HEK293 (cell line): ENCODE measurements around the gene EML4.

Experiments
- CTCF ChIA-PET: fragments of 350-600 bp; formaldehyde crosslinking; extraction: SDS; loops from one replicate; lab custom pipeline; 2021; ENCODE audit warnings: antibody characterized with exemption; lab: Yijun Ruan, JAX
- POLR2A ChIA-PET: fragments of 300-600 bp; formaldehyde crosslinking; extraction: SDS; loops from one replicate; lab custom pipeline; 2020; ENCODE audit warnings: antibody characterized with exemption, inconsistent platforms; lab: Yijun Ruan, JAX
- H3K27ac ChIP-seq: fragments of 200-500 bp; sonication (Bioruptor generic); 2 replicates; pipeline ENCODE4 v1.5.1; 2014; ENCODE audit warnings: low read depth, low read length, control low read depth, inconsistent platforms; ENCODE audit errors: extremely low read depth
- H3K36me3 ChIP-seq, 2 experiments: fragments of 200-500 bp in 1 of 2; sonication (Bioruptor generic) in 1 of 2; 1 replicate in 1 of 2; 2 replicates in 1 of 2; pipeline ENCODE4 v1.5.1; 2014 to 2017; ENCODE audit warnings: inconsistent platforms in 2 of 2, low read length in 2 of 2; ENCODE audit not compliant: control insufficient read depth in 2 of 2, insufficient read depth in 1 of 2
- H3K4me1 ChIP-seq: fragments of 200-500 bp; sonication (Bioruptor generic); 2 replicates; pipeline ENCODE4 v1.5.1; 2014; ENCODE audit warnings: mild to moderate bottlenecking, low read length, inconsistent platforms; ENCODE audit not compliant: control insufficient read depth, insufficient read depth
- H3K4me3 ChIP-seq: 2 replicates; pipeline ENCODE4 v1.5.1; 2011; ENCODE audit warnings: low read depth, mild to moderate bottlenecking, control low read depth, low read length, moderate library complexity
- H3K9me3 ChIP-seq: fragments of 200-500 bp; sonication (Bioruptor generic); 2 replicates; pipeline ENCODE4 v1.5.1; 2014; ENCODE audit warnings: low read depth, low read length, inconsistent platforms; ENCODE audit not compliant: control insufficient read depth, insufficient read depth
- GLI2 ChIP-seq: fragments of 450-650 bp; formaldehyde crosslinking; IDR thresholded peaks from 2 replicates; pipeline ENCODE4; 2017; ENCODE audit warnings: missing biosample characterization, missing genetic modification characterization, low read depth, borderline replicate concordance
- MEIS1 ChIP-seq: sonication (generic); formaldehyde crosslinking; IDR thresholded peaks from 2 replicates; pipeline ENCODE4 v1.8.1; 2022; ENCODE audit warnings: missing genetic modification reagents, mild to moderate bottlenecking, borderline replicate concordance
- PATZ1 ChIP-seq: fragments of 450-650 bp; formaldehyde crosslinking; IDR thresholded peaks from 2 replicates; pipeline ENCODE4 v1.5.1; 2016; ENCODE audit warnings: missing biosample characterization, missing genetic modification characterization
- SETDB1 ChIP-seq: IDR thresholded peaks from one replicate; pipeline ENCODE4 v1.6.1; 2017; ENCODE audit warnings: mild to moderate bottlenecking, low read length, moderate library complexity, mixed read lengths; ENCODE audit not compliant: insufficient read length
- ZEB2 ChIP-seq: fragments of 450-650 bp; formaldehyde crosslinking; IDR thresholded peaks from 2 replicates; pipeline ENCODE4 v1.5.1; 2016; ENCODE audit warnings: missing biosample characterization, missing genetic modification characterization
- ZNF146 ChIP-seq: fragments of 450-650 bp; formaldehyde crosslinking; IDR thresholded peaks from 2 replicates; pipeline ENCODE4 v1.5.1; 2016; ENCODE audit warnings: missing biosample characterization, missing genetic modification characterization
- ZNF26 ChIP-seq: fragments of 450-650 bp; formaldehyde crosslinking; IDR thresholded peaks from 2 replicates; pipeline ENCODE4 v1.5.1; 2016; ENCODE audit warnings: missing biosample characterization, missing genetic modification characterization
- ZNF292 ChIP-seq: fragments of 450-650 bp; formaldehyde crosslinking; IDR thresholded peaks from 2 replicates; pipeline ENCODE4 v1.5.1; 2016; ENCODE audit warnings: low read depth, missing biosample characterization, missing genetic modification characterization, borderline replicate concordance
- ZNF350 ChIP-seq: fragments of 450-650 bp; formaldehyde crosslinking; IDR thresholded peaks from 2 replicates; pipeline ENCODE4 v1.5.0; 2017; ENCODE audit warnings: missing biosample characterization, mild to moderate bottlenecking, missing genetic modification characterization
- ZNF354C ChIP-seq: fragments of 450-650 bp; formaldehyde crosslinking; IDR thresholded peaks from 2 replicates; pipeline ENCODE4 v1.5.1; 2016; ENCODE audit warnings: missing biosample characterization, missing genetic modification characterization, low read depth, borderline replicate concordance
- ZNF394 ChIP-seq: fragments of 450-650 bp; formaldehyde crosslinking; IDR thresholded peaks from 2 replicates; pipeline ENCODE4 v1.5.1; 2016; ENCODE audit warnings: missing biosample characterization, missing genetic modification characterization, mild to moderate bottlenecking, moderate library complexity, borderline replicate concordance
- ZNF426 ChIP-seq: fragments of 450-650 bp; formaldehyde crosslinking; IDR thresholded peaks from 2 replicates; pipeline ENCODE4 v1.5.1; 2017; ENCODE audit warnings: missing biosample characterization, missing genetic modification characterization, mild to moderate bottlenecking, inconsistent platforms, moderate library complexity
- ZNF585B ChIP-seq: fragments of 450-650 bp; formaldehyde crosslinking; IDR thresholded peaks from 2 replicates; pipeline ENCODE4 v1.5.1; 2016; ENCODE audit warnings: missing biosample characterization, missing genetic modification characterization
- ZNF629 ChIP-seq: fragments of 450-650 bp; formaldehyde crosslinking; IDR thresholded peaks from 2 replicates; pipeline ENCODE4 v1.5.1; 2017; ENCODE audit warnings: missing biosample characterization, missing genetic modification characterization
- ZNF677 ChIP-seq: fragments of 450-650 bp; IDR thresholded peaks from 2 replicates; pipeline ENCODE4 v1.5.0; 2018; ENCODE audit warnings: missing biosample characterization, mild to moderate bottlenecking, missing genetic modification characterization, moderate library complexity
- TF ChIP-seq, protein P1 (sequence below): fragments of 450-650 bp; formaldehyde crosslinking; IDR thresholded peaks from 2 replicates; pipeline ENCODE4 v1.5.1; 2016; ENCODE audit warnings: missing biosample characterization, missing genetic modification characterization
- TF ChIP-seq, protein P2 (sequence below): fragments of 450-650 bp; formaldehyde crosslinking; IDR thresholded peaks from 2 replicates; pipeline ENCODE4 v1.5.1; 2017; ENCODE audit warnings: missing biosample characterization, missing genetic modification characterization
- TF ChIP-seq, protein P3 (sequence below): sonication (generic); formaldehyde crosslinking; IDR thresholded peaks from 2 replicates; pipeline ENCODE4 v1.8.1; 2022; ENCODE audit warnings: mild to moderate bottlenecking, moderate library complexity, missing genetic modification reagents

Gene EML4

DNA sequence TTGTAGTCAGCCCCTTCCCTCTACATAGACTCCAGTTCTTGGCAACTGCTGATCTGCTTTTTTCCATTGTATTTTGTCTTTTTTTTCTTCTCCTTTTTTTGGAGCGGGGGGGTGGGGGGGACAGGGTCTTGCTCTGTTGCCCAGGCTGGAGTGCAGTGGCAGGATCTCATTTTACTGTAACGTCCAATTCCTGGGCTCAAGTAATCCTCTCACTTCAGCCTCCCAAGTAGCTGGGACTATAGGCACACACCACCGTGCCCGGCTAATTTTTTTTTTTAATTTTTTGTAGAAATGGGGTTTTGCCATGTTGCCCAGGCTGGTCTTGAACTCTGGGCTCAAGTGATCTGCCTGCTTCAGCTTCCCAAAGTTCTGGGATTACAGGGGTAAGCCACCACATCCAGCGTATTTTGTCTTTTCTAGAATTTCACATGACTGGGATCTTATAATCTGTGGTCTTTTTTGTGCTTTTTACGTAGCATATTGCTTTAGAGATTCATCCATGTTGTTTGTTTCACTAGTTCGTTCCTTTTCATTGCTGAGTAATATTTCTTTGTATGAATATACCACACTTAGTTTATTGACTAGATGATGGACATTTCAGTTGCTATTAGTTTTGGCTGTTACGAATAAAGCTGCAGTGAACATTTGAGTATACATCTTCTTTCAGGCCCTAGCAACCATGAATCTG lies 17.9 kb downstream of the EML4 start:
- no peaks in the 10 kb centered on the region for H3K36me3 ChIP-seq
- TF ChIP-seq ZNF394 (tag by site-specific recombination) (no peak), ZNF677 (tag by site-specific recombination) (no peak), ZNF354C (tag by site-specific recombination) (no peak), ZNF146 (peak; percentile 59)
- TF ChIP-seq, protein P1, sequence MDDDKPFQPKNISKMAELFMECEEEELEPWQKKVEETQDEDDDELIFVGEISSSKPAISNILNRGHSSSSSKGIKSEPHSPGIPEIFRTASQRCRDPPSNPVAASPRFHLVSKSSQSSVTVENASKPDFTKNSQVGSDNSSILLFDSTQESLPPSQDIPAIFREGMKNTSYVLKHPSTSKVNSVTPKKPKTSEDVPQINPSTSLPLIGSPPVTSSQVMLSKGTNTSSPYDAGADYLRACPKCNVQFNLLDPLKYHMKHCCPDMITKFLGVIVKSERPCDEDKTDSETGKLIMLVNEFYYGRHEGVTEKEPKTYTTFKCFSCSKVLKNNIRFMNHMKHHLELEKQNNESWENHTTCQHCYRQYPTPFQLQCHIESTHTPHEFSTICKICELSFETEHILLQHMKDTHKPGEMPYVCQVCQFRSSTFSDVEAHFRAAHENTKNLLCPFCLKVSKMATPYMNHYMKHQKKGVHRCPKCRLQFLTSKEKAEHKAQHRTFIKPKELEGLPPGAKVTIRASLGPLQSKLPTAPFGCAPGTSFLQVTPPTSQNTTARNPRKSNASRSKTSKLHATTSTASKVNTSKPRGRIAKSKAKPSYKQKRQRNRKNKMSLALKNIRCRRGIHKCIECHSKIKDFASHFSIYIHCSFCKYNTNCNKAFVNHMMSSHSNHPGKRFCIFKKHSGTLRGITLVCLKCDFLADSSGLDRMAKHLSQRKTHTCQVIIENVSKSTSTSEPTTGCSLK = no peak
- POLR2A ChIA-PET = no interaction called here
- H3K4me3 ChIP-seq = no peak overlapping the region
- CTCF ChIA-PET = interaction anchor here (0.7 to 1.8 kb wide), 2 partner anchors 8 to 78 kb away, joined by 4 read pairs; no protein-coding TSS in a partner anchor
- no peaks in the 10 kb centered on the region for H3K9me3 ChIP-seq
- peaks cover 39% of the 10 kb centered on the region for H3K4me1 ChIP-seq
- no peak overlapping the region for H3K27ac ChIP-seq

DNA sequence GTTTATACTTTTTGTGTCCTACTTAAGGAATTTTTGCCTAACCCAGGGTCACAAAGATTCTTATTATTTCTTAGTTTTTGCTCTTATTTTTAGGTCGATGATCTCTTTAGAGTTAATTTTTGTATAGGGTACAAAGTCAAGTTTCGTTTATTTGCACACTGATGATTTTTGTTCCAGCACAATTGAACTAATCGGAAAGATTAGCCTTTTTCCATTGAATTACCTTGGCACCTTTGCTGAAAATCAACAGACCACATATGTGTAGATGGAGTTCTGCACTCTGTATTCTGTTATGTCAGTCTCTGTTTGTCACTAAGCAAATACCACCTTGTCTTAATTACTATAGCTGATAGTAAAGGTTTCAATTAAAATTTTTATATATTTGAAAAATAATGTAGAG lies 18.7 kb downstream of the EML4 start:
- Histone ChIP-seq H3K4me1 (peaks cover 32% of the 10 kb centered on the region), H3K9me3 (no peaks in the 10 kb centered on the region), H3K36me3 (no peaks in the 10 kb centered on the region), H3K4me3 (no peak overlapping the region), H3K27ac (no peak overlapping the region)
- POLR2A ChIA-PET = no interaction called here
- no peak for TF ChIP-seq ZNF350 (tag by site-specific recombination)
- TF ChIP-seq ZNF292 (tag by site-specific recombination) = no peak
- TF ChIP-seq GLI2 (tag by site-specific recombination) = no peak
- TF ChIP-seq ZNF629 = no peak
- TF ChIP-seq ZNF426 (tag by site-specific recombination) = no peak
- TF ChIP-seq ZNF585B (tag by site-specific recombination) = no peak
- TF ChIP-seq ZNF26 = no peak
- TF ChIP-seq, protein P2, sequence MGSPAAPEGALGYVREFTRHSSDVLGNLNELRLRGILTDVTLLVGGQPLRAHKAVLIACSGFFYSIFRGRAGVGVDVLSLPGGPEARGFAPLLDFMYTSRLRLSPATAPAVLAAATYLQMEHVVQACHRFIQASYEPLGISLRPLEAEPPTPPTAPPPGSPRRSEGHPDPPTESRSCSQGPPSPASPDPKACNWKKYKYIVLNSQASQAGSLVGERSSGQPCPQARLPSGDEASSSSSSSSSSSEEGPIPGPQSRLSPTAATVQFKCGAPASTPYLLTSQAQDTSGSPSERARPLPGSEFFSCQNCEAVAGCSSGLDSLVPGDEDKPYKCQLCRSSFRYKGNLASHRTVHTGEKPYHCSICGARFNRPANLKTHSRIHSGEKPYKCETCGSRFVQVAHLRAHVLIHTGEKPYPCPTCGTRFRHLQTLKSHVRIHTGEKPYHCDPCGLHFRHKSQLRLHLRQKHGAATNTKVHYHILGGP (tag by site-specific recombination) = no peak
- CTCF ChIA-PET = interaction anchor here (0.6 to 1.8 kb wide), 3 partner anchors 8 to 79 kb away, joined by 3 to 4 read pairs (median 4); no protein-coding TSS in a partner anchor

- no peak overlapping the region for H3K27ac ChIP-seq
- no peaks in the 10 kb centered on the region; a peak in 1 of 3 replicates for H3K36me3 ChIP-seq
- CTCF ChIA-PET = no interaction called here
- no peaks in the 10 kb centered on the region for H3K9me3 ChIP-seq
- POLR2A ChIA-PET = interaction anchor here (1.3 kb wide), 1 partner anchor 48 kb away, joined by 3 read pairs; no protein-coding TSS in a partner anchor
- no peak overlapping the region for H3K4me3 ChIP-seq
- peaks cover 31% of the 10 kb centered on the region for H3K4me1 ChIP-seq
- TF ChIP-seq MEIS1 (CRISPR knock-in tag) (no peak), ZEB2 (tag by site-specific recombination) (no peak), PATZ1 (tag by site-specific recombination) (no peak), SETDB1 (no peak)
- TF ChIP-seq, protein P3, sequence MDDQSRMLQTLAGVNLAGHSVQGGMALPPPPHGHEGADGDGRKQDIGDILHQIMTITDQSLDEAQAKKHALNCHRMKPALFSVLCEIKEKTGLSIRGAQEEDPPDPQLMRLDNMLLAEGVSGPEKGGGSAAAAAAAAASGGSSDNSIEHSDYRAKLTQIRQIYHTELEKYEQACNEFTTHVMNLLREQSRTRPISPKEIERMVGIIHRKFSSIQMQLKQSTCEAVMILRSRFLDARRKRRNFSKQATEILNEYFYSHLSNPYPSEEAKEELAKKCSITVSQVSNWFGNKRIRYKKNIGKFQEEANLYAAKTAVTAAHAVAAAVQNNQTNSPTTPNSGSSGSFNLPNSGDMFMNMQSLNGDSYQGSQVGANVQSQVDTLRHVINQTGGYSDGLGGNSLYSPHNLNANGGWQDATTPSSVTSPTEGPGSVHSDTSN (CRISPR knock-in tag) = no peak
These were observed 20.0 kb downstream of the EML4 start for GRCh38 chr2:42189235-42189566.
